Stimulated activated CD8-positive, alpha-beta memory T cell treated with anti-CD3 and anti-CD28 coated beads, Interleukin-7, amount 100 ng/mL, for 4 hours (primary cell): ENCODE data around the gene OR11A1.

Experiments
- DNase-seq, 2 donors: peaks; one replicate each; pipeline ENCODE4 v3.0.0-alpha.2; 2020; ENCODE audit warnings: low read depth in 2 of 2

The OR11A1 gene

DNA sequence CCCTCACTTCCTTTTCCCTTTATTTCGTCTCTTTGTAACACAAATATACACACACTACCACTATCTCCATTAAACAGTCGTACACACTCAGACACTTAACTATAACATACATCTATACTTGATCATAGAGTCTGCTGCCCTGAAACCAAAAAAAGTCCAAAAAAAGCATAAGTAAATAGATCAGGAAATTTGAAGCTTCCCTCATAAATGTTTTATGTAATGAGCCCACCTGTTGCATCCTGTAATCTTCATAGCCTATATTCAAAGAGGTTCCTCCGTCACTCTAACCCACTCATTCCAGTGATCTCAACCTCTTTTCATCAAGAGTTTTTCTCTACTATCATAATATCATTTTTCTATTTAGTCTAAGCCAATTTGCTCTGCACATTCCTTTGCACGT is 68.3 kb downstream of the OR11A1 start:
- DNase-seq: no peak

- no peak for DNase-seq
These were observed 80.9 kb downstream of the OR11A1 start for GRCh38 chr6:29376003-29376402.
